GM21381 (cell line): ENCODE measurements around the gene ALDOC.
A peak's percentile ranks its signal among the peaks of the same experiment; 100 is the strongest.

Experiments used
- ATAC-seq: cut with Tn5 transposase; IDR thresholded peaks from one replicate; pipeline ENCODE4 v1.9.1; 2021; ENCODE audit warnings: mild to moderate bottlenecking, moderate library complexity; ENCODE audit not compliant: unreplicated experiment

The ALDOC gene

GRCh38 chr17:28553000-28553505 lies 23.6 kb downstream of the ALDOC start:
- no peak for ATAC-seq

DNA sequence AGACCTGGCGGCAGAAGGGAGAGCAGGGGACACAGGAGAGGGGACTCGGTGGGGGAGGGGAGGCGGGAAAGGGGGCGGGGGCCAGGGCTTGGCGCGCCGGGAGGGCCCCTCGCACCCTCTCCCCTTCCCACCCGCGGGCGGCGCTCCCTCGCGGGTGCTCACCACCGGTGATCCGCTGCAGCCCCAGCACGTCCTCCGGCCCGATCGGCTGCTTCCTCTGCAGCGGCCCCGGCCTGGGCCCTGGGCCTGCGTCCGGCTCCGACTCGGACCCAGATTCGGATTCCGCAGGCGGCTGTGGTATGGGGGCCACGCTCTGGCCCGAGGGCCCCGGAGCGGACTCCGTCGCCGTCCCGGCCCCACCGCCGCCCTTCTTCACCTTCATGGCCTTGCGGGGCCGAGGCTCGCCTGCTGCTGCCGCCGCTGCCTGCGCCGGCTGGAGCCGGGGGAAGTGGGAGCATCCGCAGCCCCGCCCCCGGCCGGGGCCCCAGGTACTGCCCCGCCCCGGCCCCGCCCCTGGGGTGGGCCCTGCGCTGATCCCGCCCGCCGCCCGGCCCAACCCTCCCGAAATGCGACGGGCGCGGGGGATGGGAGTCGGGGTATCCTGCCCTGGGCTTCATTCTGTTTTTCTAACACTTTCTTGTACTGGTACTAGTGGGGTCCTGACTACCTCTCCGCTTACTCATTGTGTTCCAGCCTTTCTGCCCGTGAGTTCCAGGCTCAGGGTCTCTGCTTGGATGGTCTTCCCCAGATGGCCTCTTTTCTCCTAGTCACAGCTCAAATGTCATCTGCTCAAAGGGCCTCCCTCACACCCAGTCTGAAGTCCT lies 24.3 kb downstream of the ALDOC start, which contains the start of gene UNC119:
Gene UNC119 (minus strand): TSS at position 449 of the 824 bp plus-strand sequence. CDS start 67 bp downstream, at position 382.
- ATAC-seq, result peak; percentile 68

DNA sequence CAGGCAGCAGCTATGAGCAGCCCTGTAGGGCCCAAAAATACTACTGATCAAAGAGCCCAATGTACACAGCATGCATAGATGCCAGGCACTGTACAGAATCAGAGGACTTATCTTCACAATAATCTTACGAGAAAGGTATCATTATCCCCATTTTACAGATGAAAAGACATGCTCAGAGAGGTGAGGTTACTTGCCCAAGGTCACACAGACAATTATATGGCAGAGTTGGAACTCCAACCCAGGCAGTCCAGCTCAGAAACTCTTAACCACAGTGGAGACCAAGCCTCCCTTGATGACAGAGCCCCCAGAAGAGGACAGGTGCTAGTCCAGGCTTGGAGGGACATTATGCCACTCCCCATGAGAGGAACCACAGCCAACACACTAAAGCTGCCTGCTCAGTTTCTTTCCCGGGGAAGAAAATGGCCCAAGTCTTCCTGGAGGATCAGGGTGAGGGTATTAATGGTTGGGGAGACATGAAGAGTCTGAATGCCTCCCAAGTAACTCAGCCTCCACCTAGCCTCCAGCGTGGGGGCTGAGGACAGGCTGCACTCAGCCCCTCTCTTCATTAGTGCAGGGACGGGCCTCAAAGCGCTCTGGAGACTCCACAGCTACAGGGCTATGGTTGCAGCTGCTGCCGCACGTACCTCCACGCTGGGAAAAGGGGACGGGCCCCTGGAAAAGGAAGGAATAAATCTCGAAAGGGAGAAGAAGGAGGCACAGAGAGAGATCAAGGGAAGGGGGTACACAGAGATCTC lies 25.1 kb downstream of the ALDOC start:
- ATAC-seq, result no peak

DNA sequence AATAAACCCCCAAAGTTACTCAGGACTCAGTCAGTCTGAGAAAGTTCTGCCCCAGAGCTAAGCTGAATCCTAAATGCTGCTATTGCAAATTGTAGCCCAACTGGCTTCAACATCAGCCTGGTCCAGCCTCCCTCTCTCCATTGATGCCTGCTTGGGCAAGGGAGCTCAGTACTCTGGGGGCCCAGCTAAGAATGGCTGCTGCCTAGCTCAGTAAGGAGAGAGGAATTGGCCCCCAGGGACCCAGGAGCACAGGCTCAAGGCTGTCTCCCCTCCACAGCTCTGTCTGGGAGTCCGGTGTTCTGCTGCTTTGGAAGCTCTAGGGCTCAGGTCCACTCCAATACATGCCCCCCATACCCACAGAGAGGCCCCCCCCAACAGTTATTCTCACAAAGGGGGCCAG lies 25.8 kb downstream of the ALDOC start:
- ATAC-seq, result no peak

DNA sequence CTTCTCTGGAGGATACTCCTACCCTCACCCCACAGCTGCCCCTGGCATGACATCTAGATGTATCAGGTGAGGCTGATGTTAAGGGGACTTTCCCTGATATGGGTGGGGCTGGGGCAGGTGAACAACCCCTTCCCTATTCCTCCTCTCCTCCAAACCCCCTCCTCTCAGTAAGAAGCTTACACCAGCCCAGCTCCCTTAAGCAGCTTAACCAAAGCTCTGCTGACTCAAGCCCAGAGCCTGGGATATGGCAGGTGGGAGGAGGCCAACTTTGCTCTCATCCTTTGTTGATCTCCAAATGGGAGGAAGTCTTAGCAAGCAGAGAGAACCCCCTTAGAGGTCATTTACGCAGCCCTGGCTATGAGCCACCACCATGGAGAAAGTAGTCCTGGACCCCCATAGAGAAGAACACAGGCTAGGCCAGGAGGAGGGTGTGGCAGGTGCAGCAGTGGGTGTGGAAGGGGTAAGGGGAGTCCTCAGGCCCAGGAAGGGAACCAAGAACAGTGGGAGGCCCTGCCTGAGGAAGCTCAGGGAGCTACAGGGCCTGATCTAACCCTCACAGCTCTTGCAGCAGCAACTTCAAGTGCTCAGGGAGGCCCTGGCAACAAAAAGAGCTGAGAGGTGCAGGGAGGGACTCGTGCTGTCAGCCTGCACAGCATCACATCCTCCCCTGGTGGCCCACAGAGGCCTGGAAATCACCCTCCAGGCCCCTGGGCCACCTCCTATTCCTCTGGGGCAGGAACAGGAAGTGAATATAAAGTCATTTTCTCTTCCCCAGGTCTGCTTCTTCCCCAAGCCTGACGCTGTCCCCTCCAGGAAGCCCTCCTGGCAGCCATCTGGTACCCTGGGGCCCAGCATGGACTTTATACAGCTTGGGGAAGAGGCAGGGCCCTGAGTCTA lies 27.2 kb downstream of the ALDOC start:
- no peak for ATAC-seq

DNA sequence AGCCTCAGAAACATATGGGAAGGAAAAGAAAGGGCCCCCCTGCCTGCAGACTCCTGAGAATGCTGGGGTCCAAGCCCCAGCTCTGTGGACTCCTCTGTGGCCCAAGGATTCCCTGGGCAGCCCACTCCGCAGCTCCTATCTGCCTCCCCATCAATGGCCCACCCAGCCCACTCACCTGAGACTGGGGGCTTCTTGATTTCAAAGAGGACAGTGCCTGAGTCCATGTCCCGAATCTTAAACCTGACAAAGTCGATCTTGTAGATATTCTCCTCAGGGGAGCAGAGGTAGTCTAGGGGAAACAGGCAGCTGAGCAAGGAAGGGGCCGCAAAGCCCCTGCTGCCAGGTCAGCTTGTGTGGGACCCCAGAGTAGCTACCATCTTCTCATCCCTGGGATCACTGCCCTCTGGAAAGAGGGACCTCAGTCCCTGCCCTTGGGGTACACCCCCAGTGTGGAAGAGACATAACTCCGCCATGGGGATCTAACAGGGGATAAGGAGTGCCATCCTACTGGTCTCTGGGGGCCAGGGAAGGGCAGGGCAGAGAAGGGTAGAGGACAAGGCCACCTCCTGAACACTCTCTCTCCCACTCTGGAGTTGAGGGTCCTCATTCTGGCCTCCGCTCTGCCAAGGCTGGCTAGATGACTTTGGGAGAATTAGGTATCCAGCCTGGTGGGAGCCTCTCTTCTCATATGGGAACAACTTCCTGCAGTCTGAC lies 28.1 kb downstream of the ALDOC start:
- ATAC-seq, result no peak

DNA sequence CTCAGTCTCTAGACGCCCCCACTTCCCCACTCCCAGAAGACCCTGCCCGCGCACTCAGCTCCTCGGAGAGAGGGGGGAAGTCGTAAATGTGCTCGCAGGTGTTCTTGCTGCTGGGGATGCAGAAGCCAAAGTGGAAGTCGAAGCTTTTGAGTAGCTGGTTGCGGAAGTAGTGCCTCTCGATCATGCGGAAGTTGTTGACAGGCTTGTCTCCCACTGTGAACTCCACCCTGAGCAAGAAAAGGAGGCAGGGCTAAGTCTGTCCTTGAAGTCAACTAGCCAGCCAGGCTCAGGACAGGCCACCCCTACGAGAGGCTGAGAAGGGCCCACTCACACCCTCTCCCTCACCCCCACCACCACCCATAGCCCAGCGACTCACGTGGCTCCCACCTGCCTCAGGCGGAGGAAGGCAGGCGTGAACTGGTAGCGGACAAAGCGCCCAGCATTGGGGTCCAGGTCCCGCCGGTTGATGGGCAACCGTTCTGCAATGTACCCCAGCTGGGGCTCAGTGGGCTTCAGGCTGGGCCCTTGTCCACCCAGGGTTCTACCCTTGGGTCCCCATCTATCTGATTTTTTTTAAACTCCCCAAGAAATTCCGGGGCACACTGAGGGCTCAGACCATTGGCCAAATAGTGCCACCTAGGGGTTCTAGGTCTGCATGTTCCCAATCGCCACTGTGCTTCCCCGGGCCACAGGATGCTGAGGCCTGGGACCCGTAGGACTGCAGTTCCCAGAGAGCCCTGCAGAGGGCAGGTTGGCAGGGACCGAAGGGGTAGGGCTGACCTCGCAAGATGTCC lies 28.9 kb downstream of the ALDOC start:
- no peak for ATAC-seq

DNA sequence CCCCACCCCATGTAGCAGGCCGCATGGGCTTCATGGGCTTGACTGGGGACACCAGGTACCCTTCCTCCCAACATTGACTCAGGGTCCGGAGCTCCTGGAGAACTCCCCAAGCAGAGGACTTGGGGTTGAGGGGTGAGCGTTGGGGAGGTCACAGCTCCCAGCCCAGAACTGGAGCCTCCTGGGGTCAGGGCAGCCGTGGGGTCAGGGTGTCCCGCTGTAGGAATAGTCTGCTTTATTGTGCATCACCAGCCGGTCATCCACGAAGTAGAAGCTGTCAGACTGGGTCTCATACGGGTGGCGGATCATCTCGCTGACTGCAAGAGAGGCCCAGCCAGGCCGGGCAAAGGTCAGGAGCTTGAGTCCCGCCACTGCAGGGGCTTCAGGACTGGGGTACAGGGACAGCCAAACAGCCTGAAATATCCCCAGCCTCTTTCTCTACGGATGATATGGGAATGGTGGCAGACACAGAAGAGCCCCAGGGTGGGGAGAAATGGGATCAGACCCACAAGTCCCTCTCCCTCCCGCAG lies 29.5 kb downstream of the ALDOC start:
- no peak for ATAC-seq

GRCh38 chr17:28545787-28546415 lies 30.8 kb downstream of the ALDOC start:
- ATAC-seq, result no peak

DNA sequence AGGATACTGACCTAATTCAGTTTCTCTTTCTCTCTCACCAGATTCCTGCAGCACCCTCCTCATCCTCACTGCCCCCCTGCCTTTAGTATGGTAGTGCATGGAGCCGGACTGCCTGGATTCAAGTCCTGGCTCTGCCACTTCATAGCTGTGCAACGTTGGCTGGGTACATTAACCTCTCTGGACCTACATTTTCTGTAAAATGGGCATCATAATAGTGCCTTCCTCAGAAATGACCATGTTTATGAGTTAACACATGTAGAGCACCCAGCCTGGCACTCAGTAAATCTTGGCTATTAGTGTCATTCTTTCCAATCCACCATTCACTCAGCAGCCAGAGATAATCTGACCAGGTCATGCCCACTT lies 31.6 kb downstream of the ALDOC start:
- no peak for ATAC-seq

DNA sequence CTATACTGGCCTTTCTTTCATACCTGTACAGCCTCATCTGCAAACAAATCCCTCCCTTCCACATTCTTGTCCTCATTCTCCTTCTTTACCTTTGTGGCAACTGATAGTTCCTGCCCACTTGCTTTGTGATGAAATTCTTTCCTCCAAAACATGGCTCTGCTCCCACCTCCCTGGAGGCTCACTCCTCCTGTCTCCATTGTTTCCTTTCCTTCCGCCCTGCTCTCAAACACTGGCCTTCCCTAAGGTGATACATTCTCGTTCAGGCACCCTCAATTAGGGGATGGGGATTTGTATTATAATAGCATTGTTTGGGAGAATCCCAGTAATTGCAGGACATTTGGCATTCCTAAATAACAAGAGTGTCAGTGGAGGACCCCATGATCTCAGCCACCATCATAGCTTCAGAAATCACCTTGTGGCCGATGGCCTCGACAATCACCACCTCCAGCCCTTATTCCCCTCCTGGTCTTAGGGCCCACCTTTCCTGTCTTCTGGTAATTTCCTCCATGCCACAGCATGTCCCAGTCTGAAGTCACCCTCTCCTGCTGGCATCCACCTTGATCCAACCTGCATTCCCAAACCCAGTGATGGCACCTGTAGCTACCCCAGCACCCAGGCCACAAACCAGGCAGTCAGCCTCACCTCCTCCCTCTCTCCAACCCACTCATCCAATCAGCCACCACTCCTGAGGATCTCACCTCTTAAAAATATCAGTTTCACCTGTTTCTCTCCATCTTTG lies 32.1 kb downstream of the ALDOC start:
- ATAC-seq, result no peak

- no peak for ATAC-seq
Observed at GRCh38 chr17:28541439-28541838, 35.3 kb downstream of the ALDOC start.

- no peak for ATAC-seq
Observed at GRCh38 chr17:28540231-28540630, 36.5 kb downstream of the ALDOC start.

GRCh38 chr17:28538296-28538895 lies 38.3 kb downstream of the ALDOC start:
- no peak for ATAC-seq

GRCh38 chr17:28537219-28537610 lies 39.5 kb downstream of the ALDOC start:
- ATAC-seq, result no peak

DNA sequence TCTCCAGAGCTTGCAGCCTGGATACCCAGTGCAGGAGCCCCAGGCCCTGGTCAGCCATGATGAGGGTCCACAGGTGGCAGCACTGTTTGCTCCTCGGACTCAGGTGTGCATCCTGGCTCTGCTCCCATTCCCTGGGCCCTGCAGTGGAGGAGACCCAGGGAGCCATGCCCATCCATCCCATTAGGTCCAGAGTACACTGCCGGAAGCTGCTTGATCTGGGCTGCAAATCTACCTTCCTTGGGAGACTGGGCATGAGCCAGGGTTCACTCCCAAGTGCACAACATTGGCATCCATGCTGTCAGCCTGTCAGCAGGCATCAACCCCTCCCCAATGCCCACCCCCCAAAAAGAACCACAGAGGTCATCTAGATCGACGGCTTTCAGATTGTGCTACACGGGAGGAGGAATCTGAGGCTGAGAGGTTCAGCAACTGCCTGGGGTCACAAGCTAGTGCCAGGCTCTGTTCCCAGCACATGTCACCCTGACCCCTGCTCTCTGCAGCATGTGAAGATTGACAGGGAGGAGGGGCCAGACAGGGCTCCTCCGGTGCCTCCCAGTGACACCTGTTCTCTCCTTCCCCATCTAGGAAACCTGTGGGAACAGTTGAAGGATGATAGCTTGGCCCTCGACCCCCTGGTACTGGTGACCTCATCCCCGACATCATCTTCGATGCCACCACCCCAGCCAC lies 40.0 kb downstream of the ALDOC start:
- ATAC-seq, result no peak

- ATAC-seq, result no peak
Observed at GRCh38 chr17:28534740-28535375, 41.8 kb downstream of the ALDOC start.
